Measurements from ENCODE around the gene MYL3.

Gene MYL3

DNA sequence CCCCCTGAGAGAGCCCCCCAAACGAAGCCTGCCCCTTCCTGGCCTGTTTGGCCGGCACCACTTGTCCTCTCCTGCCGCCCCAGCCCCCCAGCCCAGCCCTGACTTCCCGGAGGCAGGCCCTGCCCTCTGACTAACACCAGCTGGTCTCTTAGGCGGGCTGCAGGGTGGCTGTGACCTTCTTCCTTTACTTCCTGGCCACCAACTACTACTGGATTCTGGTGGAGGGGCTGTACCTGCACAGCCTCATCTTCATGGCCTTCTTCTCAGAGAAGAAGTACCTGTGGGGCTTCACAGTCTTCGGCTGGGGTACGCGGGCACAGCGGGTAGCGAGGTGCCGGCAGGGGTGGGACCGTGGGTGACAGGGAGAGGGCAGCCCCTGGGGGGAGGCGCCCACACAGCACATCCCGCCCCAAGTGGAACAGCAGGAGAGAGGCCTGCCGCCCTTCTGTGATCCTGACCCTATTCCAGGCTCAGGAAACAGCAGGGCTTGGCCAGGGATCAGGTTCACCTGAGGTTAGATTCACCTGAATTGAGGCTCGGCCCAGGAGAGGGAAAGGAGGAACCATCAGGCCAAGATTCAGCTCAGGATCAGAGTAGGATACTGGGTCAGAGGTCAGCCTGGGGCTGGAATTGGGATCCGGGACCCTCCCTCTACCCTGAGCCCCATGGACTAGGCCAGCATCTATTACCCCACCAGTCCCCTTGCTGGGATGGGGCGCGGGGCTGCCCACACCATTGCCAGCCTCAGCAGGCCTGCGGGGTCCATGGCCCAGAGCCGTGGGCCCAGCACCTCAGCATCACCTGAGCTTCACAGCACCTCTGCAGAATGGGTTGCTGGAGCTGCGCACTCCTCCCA, 36.1 kb upstream of the MYL3 start:
- no peak for DNase-seq

DNA sequence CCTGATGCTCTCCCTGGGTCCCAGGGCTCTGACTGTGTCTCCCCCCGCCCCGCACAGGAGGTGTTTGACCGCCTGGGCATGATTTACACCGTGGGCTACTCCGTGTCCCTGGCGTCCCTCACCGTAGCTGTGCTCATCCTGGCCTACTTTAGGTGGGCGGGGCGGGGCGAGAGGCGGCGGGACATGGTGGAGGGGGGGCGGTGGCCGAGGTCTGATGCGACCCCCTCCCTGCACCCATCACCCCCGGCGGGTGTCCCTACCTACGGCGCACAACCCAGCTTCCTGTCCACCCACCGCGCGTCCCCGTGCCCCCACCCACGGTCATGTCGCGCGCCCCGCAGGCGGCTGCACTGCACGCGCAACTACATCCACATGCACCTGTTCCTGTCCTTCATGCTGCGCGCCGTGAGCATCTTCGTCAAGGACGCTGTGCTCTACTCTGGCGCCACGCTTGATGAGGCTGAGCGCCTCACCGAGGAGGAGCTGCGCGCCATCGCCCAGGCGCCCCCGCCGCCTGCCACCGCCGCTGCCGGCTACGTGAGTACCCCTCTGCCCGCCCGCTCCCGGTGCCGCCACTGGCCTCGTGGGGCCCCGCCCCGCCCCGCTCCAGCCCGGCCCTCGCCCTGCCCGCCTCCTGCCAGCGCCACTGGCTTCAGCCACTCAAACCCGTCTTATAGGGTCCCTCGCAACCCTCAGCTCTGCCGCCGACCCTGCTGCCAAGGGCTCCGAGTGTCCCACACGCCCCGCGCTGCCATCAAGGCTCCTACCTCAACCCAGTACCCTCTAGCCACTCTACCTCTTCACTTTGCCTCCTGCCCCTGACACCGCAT, 35.3 kb upstream of the MYL3 start:
- peak in 1 of 2 experiments; percentile 37 for DNase-seq

DNA sequence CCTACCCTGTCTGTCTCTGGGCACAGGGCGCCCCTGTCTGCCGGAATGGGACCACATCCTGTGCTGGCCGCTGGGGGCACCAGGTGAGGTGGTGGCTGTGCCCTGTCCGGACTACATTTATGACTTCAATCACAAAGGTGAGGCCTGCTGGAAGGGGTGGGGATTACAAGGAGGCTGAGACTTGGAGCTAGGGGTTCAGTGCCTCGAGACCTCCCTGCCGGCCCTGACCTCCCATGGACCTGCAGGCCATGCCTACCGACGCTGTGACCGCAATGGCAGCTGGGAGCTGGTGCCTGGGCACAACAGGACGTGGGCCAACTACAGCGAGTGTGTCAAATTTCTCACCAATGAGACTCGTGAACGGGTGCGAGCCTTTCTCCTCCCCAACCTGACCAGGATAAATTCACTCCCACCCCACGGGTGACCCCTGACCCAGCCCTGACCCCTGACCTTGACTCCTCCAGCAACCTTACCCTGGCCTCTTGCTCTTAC, 34.6 kb upstream of the MYL3 start:
- DNase-seq: no peak

DNA sequence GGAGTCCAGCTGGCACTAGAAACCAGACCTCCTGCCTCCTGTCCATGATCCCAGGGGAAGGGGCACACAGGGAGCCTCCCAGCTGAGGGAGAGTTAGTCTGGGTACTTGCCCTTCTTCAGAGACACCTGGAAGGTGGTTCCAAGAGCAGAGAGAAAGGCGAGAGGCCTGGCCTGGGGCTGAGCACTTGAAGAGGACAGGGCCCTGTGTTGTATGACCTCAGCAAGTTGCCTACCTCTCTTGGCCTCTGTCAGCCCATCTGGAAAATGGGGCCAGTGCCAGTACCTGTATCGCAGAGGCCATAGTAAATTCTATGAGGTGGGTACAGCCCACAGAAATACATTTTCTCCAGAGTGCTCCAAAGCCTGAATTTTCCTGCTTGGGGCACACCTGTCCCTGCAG, 33.8 kb upstream of the MYL3 start:
- no peak for DNase-seq

DNA sequence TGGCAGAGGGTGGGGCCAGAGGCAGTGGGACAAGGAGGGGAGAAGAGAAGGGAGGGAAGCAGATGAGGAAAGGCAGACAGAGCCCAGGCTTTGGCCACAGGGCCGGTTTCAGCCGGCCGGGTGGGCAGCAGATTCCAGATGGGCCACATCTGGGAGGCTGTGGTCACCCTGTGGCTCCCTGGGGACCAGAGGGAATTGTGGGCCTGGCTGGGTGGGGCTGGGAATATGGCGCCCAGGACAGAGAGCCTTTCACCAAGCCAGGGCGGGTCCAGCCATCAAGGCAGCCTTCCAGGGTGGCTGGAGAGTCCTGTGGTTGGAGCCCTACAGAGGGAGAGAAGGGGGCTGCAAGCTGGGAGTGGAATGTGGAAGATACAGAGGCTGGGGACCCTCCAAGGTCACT, 33.1 kb upstream of the MYL3 start:
- DNase-seq: no peak

- DNase-seq: no peak
Measured at GRCh38 chr3:46895761-46896160, 32.5 kb upstream of the MYL3 start.

DNA sequence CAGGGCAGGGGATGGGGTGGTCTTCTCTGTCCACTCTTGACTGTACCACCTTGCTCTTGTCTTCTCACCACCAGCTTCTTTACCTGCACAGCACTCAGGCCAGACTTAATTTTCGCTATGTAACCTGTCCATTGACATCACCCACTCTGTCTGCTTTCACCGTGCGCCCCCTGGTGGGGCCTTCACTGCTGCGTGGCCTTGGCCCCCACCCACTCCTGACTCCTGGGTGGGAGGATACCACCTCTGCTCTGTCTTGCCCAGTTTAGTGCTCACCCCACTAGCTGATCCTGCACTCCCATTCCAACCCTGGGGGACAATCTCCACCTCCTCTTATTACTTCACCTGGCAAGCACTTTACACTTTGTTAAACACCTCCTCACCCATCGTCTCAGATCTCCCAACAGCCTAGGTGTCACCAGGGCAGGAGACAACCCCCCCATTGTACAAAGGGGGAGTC, 32.0 kb upstream of the MYL3 start:
- peak in 1 of 2 experiments; percentile 40 for DNase-seq

GRCh38 chr3:46894256-46894655, 31.0 kb upstream of the MYL3 start:
- no peak for DNase-seq

- no peak for DNase-seq
Measured at GRCh38 chr3:46893763-46894162, 30.5 kb upstream of the MYL3 start.

GRCh38 chr3:46893146-46893748, 30.0 kb upstream of the MYL3 start:
- DNase-seq: no peak

DNA sequence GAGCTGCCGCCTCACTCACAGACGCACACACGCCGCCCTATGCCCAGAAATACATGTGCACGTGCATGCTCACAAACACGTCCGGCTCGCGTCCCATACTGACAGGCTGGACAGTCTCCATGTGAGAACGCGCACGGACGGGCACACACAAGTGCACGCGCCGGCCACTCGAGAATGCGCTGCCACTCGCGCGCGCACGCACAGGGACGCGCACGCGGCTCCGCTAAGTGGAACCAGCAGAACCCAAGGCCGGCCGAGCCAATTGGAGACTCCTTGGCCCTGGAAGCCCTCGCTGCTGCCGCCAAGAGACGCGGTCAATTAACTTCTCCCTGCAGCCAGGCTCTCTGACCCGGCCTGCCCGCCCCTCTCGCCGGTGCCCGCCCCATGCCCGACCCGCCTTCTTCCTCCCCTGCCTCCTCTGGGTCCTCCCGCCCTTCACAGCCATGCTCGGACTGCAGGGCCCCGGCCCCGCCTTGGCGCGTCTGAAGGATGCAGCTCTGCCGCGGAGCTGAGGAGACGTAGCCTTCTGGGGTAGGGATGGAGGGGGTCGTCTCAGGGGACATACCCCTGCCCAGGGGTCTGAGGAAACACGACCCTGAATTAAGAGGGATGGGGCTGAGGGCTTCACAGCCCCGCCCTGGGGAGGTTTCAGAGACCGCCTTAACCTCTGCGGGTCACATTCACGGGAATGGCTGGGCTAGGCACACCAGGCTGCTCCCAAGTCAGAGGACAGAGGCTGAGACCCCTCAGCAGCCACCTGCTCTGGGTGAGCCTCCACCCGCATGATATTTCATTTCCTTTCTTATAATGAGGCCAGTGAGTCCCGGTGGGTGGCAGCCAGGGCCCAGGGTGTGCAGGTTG, 29.3 kb upstream of the MYL3 start:
- peak; percentile 48 to 77 for DNase-seq

GRCh38 chr3:46891132-46891531, 27.9 kb upstream of the MYL3 start:
- no peak for DNase-seq

- DNase-seq: no peak
Measured at GRCh38 chr3:46890132-46890531, 26.9 kb upstream of the MYL3 start.

- DNase-seq: peak in 1 of 2 experiments; percentile 81
Measured at GRCh38 chr3:46889381-46890110, 26.3 kb upstream of the MYL3 start.

GRCh38 chr3:46888705-46889104, 25.5 kb upstream of the MYL3 start:
- DNase-seq: no peak

- no peak for DNase-seq
Measured at GRCh38 chr3:46887980-46888494, 24.8 kb upstream of the MYL3 start.

DNA sequence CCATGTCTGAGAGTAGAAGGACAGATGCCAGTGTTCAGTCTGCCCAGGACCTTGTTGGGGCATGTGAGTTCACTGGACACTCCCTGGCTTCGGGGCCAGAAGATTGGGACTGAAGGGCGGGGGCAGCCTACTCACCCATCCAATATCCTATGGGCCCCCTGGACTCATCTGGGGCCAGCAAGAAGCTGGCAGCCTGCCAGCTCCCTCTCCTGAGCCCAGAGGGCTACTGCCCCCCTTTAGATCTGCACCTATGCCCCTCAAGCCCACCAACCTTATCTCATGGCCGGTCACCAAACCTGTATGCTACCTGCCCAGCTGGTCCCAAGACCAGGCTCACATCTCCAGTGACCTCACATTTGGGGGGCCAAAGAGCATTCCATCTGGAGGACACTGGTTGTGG, 22.4 kb upstream of the MYL3 start:
- no peak for DNase-seq

- no peak for DNase-seq
Measured at GRCh38 chr3:46884929-46885328, 21.7 kb upstream of the MYL3 start.

DNA sequence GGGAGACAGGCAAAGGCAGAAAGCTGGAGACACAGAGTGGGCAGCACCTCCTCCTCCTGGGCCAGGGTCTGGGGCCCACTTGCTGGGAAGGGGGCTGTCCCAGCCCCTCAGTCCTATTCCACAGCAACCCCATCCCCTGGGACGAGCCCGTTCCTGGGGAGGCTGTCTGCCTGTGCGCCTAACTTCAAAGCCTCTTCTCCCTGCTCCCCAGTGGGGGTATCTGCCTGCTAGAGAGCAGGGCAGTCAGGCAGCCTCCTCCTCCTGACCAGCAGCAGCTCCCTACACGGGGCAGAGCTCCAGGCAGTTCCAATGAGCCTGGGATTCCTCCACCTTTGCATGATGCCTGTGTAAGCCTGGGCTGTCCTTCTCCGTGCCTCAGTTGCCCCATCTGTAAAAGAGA, 21.2 kb upstream of the MYL3 start:
- DNase-seq: no peak

- DNase-seq: no peak
Measured at GRCh38 chr3:46883830-46884185, 20.6 kb upstream of the MYL3 start.

- DNase-seq: peak in 1 of 2 experiments; percentile 27
Measured at GRCh38 chr3:46883054-46883829, 20.0 kb upstream of the MYL3 start.

All from NCI-H524 (cell line).